Breast epithelium (tissue), 4 donors: ENCODE data around the gene TNK2. TPM values are rescaled to one million over a fixed set of nuclear protein-coding genes. Genes with fewer than 3 reads are reported as not detected.
A peak's percentile ranks its signal among the peaks of the same experiment; 100 is the strongest.
"Not testable (repeated sequence)": the region's sequence is repeated elsewhere in the genome, so short reads cannot be mapped to it uniquely, and the experiment has no call there.

Source experiments
- DNase-seq, 2 donors: peaks; one replicate each; pipeline ENCODE4 v3.0.0-alpha.2; 2019; ENCODE audit warnings: low spot score in 2 of 2
- H3K27ac ChIP-seq, 2 donors: fragments of 200-600 bp; sonication (generic) in 1 of 2; one replicate each; pipeline ENCODE4 v1.5.1; 2016 to 2019; ENCODE audit warnings: mild to moderate bottlenecking in 1 of 2
- H3K27me3 ChIP-seq, 2 donors: fragments of 200-600 bp; sonication (generic) in 1 of 2; one replicate each; pipeline versions ENCODE4 v1.5.1 to v1.6.0; 2017 to 2019; ENCODE audit warnings: control low read depth in 1 of 2, mild to moderate bottlenecking in 1 of 2
- H3K36me3 ChIP-seq: fragments of 200-600 bp; one replicate; pipeline ENCODE4 v1.5.1; 2019
- H3K4me1 ChIP-seq, 2 donors: fragments of 200-600 bp; sonication (generic); one replicate each; pipeline ENCODE4 v1.5.1; 2016 to 2019; ENCODE audit warnings: control low read depth in 1 of 2
- H3K4me3 ChIP-seq, 3 donors: fragments of 200-600 bp; sonication (generic); 1 replicate in 2 of 3; 2 replicates in 1 of 3; pipeline ENCODE4 v1.5.1; 2016 to 2019; ENCODE audit warnings: mild to moderate bottlenecking in 3 of 3, moderate library complexity in 2 of 3
- H3K9me3 ChIP-seq, 2 donors: fragments of 200-600 bp; sonication (generic) in 1 of 2; one replicate each; pipeline ENCODE4 v1.5.1; 2016 to 2019; ENCODE audit warnings: control low read depth in 1 of 2
- CTCF ChIP-seq, 3 donors: fragments of 450-650 bp; IDR thresholded peaks; one replicate each; pipeline ENCODE4 v1.5.1; 2016 to 2017; ENCODE audit warnings: antibody characterized with exemption in 3 of 3, mild to moderate bottlenecking in 3 of 3, moderate library complexity in 3 of 3
- POLR2A ChIP-seq: fragments of 450-650 bp; IDR thresholded peaks from one replicate; pipeline ENCODE4 v1.6.1; 2016; ENCODE audit warnings: antibody characterized with exemption, mild to moderate bottlenecking, moderate library complexity
- POLR2AphosphoS5 ChIP-seq, 3 donors: sonication (generic); formaldehyde crosslinking; IDR thresholded peaks; one replicate each; pipeline ENCODE4 v1.6.1; 2017; ENCODE audit warnings: antibody characterized with exemption in 3 of 3
- intact Hi-C: fragments of 100-400 bp; cut with DNase I; formaldehyde crosslinking; loops from one replicate; pipeline ENCODE4 v1.15.1; 2023; ENCODE audit warnings: low total_unique reads
- total RNA-seq, 3 donors: library from RNA; depleted of rRNA; stranded (reverse); fragments of >200 nt; gene quantifications; one replicate each; pipeline ENCODE4 v1.1.0, GENCODE V29; 2016

TNK2 gene
- 10 to 100 TPM; 13.1 to 28.7 (median 24.9) TPM for total RNA-seq

DNA sequence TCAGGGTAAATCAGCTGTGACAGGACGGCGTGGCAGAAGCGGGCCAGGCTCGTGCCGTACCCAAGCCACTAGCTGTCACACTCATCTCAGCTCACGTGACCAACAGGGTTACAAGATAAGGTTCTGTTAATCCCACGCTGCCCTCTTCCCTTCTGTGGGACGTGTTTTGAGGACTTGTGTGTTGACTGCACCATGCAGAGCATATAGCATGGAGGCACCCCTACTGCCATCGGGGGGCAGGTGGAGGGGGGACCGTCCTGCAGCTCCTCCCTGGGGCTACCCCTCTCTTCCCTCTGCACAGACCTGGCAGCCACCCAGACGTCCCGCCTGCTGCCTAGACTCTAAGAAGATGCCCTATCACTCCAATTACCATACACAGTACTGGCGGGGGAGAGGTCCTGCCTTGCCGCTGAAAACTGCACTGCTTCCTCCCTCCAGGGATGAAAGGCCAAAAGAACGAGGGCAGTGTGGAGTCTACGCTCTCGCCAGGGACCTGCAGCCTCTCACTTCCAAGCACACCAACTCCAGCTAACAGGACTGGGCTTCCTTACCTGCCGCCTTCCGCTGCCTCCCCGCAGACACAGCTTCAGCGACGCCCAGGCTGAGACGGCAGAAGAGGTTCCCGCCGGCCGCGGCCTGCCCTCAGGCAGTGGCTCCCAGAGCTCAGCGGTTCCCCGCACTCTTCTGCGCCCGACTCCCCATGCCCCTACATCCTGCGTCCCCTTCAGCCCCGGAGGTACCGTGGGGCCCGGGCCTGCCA, at the start of gene TNK2:
Gene TNK2 (minus strand): TSS at position 618 of the 760 bp plus-strand sequence. CDS start 19,963 bp downstream, outside the sequence.
- no peaks in the 10 kb centered on the region for H3K27me3 ChIP-seq
- H3K4me1 ChIP-seq = peaks cover 7 to 10% of the 10 kb centered on the region in 2 donors
- peak within 1 kb of the TSS; percentile 56 to 94 (median 79) for H3K4me3 ChIP-seq
- intact Hi-C loops = no loop called here
- H3K9me3 ChIP-seq = no peaks in the 10 kb centered on the region
- peak within 1 kb of the TSS; percentile 81 to 90 for H3K27ac ChIP-seq
- no peak for DNase-seq
- H3K36me3 ChIP-seq = no peaks in the 10 kb centered on the region
- TF ChIP-seq POLR2AphosphoS5 (IDR thresholded peaks at IDR 0.05) (no peak), POLR2A (no peak), CTCF (IDR thresholded peaks at IDR 0.05) (no peak)

- no peak overlapping the region for H3K27ac ChIP-seq
- no peak for DNase-seq
- no peak for TF ChIP-seq POLR2AphosphoS5 (IDR thresholded peaks at IDR 0.05)
- TF ChIP-seq CTCF (IDR thresholded peaks at IDR 0.05) = no peak
- TF ChIP-seq POLR2A = no peak
- H3K27me3 ChIP-seq = no peaks in the 10 kb centered on the region
- H3K36me3 ChIP-seq = no peaks in the 10 kb centered on the region
- no peaks in the 10 kb centered on the region for H3K4me1 ChIP-seq
- H3K9me3 ChIP-seq = no peaks in the 10 kb centered on the region
- H3K4me3 ChIP-seq = no peak overlapping the region
- intact Hi-C loops = no loop called here
Observed at GRCh38 chr3:195956577-195956976, 48.2 kb upstream of the TNK2 start.

DNA sequence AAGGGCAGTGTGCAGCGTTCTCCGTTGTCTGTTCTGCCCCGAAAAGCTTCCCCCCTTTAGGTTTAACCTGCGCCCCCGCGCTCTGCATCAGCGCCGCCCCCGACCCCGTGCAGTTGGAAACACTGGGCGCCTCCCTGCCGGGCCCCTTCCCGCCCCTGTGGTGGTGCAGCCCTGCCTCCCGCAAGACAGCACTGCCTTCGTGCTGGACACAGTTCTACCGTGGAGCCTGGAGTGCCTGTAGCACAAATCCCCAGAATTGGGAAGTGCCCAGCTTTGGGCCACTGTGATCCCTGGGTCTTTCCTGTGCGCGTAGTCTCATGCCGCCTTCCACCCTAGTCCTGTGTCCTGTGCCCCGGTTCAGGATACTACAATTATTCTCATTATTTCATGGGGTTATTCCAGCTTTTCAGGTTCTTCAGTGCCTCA, 47.1 kb upstream of the TNK2 start:
- peak overlapping the region in 1 of 3 donors; percentile 35 for H3K4me3 ChIP-seq
- DNase-seq, H3K4me1 ChIP-seq, H3K27me3 ChIP-seq, intact Hi-C loops, H3K9me3 ChIP-seq, H3K36me3 ChIP-seq, H3K27ac ChIP-seq: not testable (repeated sequence)

DNA sequence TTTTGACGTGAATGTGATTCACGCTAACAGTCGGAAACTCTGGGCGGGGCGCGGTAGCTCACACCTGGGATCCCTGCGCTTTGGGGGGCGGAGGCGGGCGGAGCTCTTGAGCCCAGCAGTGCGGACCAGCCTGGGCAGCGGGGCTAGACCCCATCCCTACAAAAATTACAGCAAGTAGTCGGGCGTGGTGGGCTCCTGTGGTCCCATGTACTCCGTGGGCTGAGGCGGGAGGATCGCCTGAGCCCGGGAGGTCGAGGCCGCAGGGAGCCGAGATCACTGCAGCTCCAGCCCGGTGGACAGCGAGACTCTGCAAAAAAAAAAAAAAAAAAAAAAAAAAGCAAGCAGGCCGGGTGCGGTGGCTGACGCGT, 46.4 kb upstream of the TNK2 start:
- H3K4me1 ChIP-seq, intact Hi-C loops, H3K27me3 ChIP-seq, DNase-seq, H3K9me3 ChIP-seq, H3K36me3 ChIP-seq: not testable (repeated sequence)
- Histone ChIP-seq H3K27ac (peak overlapping the region in 1 of 2 donors; percentile 66), H3K4me3 (peak overlapping the region; percentile 42 to 60 (median 46))

DNA sequence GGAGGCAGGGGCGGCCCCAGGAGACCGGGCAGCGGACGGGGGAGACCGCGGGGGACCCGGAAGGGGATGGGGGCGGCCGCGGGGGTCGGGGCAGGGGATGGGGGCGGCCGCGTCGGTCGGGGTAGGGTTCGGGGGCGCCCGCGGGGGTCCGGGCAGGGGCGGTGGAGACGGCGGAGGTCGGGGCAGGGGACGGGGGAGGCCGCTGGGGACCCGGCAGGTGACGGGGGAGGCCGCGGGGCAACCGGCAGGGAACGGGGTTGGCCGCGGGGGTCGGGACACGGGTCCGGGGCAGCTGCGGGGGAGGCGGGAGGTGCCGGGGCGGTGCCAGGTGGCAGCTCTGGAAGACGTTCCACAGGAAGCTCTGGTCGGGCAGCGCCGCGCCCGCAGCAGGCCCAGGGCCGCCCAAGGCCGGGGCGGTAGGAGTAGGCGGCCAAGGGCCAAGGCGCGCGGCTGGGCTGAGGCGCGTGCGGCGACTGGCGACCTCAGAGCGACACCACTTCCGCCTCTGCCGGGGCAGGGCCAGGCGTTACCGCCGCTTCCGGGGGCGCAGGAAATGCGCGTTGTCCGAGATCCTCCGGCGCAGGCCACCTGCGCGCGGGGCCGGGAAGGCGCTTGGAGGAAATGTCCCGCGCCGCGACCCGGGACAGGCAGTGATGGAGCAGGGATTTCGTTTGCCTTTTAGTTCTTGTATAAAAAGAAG, 45.9 kb upstream of the TNK2 start:
- H3K9me3 ChIP-seq, H3K27me3 ChIP-seq, H3K36me3 ChIP-seq, intact Hi-C loops, H3K4me1 ChIP-seq: not testable (repeated sequence)
- TF ChIP-seq POLR2AphosphoS5 (IDR thresholded peaks at IDR 0.05) = peak in 1 of 3 donors; percentile 25
- peak overlapping the region; percentile 57 to 66 for H3K27ac ChIP-seq
- H3K4me3 ChIP-seq = peak overlapping the region; percentile 42 to 60 (median 46)
- DNase-seq = peak in 1 of 2 donors; percentile 84

GRCh38 chr3:195952590-195952989, 44.2 kb upstream of the TNK2 start:
- H3K27me3 ChIP-seq, DNase-seq, H3K4me1 ChIP-seq, H3K36me3 ChIP-seq, H3K4me3 ChIP-seq, H3K9me3 ChIP-seq, intact Hi-C loops, H3K27ac ChIP-seq: not testable (repeated sequence)

DNA sequence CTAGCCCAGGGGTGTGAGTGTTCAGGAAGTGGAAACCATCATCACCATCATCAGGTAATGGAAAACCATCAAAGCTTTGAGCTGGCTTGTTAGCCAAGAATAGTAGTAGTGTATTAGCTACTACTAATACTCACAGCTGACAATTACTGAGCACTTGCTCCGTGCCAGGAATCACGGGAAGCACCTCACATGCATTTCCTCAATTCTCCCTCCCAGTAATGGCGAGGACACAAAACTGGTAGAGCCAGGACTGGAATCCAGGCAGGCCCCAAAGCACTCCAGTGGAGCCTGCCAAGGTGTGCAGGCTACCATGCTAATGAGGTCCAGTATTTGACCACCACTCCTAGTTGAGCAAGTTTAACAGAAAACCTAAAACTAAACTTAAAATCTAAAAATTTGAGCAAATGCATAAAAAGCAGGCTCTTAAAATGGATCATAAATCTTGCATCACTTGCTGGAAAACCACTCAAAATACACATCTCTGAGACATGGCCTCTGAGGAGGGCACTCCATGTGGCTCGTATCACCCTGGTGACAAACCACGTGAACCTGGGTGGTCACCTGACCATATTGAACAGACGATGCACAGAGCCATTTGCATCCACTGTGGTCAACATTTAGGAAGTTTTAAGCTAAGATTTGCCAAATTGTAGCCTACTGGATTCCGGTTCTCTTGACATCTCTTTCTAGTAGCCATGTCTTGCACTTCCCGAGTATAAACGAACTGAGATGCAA, 43.3 kb upstream of the TNK2 start:
- DNase-seq = not testable (repeated sequence)

GRCh38 chr3:195950731-195951130, 42.4 kb upstream of the TNK2 start:
- H3K4me1 ChIP-seq, H3K4me3 ChIP-seq, intact Hi-C loops, DNase-seq, H3K27me3 ChIP-seq, H3K36me3 ChIP-seq, H3K9me3 ChIP-seq: not testable (repeated sequence)
- peak overlapping the region in 1 of 2 donors; percentile 18 for H3K27ac ChIP-seq

More for the DNA sequence above, 43.3 kb upstream of the TNK2 start:
- H3K27me3 ChIP-seq, H3K4me1 ChIP-seq, H3K9me3 ChIP-seq, intact Hi-C loops, H3K27ac ChIP-seq, H3K4me3 ChIP-seq, H3K36me3 ChIP-seq: not testable (repeated sequence)

GRCh38 chr3:195950164-195950563, 41.8 kb upstream of the TNK2 start:
- H3K4me3 ChIP-seq, H3K9me3 ChIP-seq, H3K36me3 ChIP-seq, H3K27me3 ChIP-seq, H3K27ac ChIP-seq, H3K4me1 ChIP-seq, intact Hi-C loops, DNase-seq: not testable (repeated sequence)

DNA sequence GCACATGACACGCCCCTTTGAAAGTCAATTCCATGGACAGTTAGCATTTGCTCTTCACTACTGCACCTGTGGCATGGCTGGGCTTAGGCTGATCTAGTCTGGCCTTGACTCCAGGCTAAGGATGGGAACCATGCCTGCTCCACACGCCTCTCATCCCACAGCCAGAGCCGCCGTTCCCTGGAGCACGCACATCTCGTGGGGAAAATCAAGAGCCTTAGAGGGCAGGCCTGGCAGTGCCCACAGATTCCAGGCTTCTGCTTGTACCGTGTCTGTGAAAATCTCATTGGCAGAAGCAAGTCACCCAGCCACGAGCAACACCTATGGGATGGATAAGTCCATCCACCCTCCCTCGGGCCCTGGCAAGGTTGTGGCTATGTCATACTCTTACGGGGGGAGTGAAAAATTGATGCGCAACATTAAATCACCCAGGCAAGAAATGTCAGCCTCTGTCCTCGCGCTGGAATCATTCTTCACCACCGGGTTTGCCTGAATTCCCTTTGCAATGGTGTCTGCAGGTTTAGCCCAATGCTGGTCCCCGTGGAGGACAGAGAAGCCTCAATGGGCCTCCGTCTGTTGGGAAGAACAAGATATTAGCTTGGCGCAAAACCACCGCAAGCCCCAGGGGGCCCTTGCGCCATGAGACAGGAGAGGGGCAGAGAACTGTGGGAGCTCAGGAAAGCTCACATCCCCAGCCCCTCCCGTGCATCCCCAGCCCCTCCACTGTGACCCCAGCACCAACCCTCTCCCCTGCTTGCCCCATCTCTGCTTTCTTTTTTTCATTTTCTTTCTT, 38.8 kb upstream of the TNK2 start:
- H3K27me3 ChIP-seq, H3K9me3 ChIP-seq, H3K4me3 ChIP-seq, H3K4me1 ChIP-seq, intact Hi-C loops, H3K27ac ChIP-seq, DNase-seq, H3K36me3 ChIP-seq: not testable (repeated sequence)
